GM19023 (cell line): ENCODE results near the gene MSRB1.
A peak's percentile ranks its signal among the peaks of the same experiment; 100 is the strongest.
"Not testable (repeated sequence)": the region's sequence is repeated elsewhere in the genome, so short reads cannot be mapped to it uniquely, and the experiment has no call there.

ENCODE experiments used
- ATAC-seq: cut with Tn5 transposase; IDR thresholded peaks from one replicate; pipeline ENCODE4 v1.9.1; 2021; ENCODE audit warnings: mild to moderate bottlenecking, moderate library complexity; ENCODE audit not compliant: unreplicated experiment

Gene MSRB1

DNA sequence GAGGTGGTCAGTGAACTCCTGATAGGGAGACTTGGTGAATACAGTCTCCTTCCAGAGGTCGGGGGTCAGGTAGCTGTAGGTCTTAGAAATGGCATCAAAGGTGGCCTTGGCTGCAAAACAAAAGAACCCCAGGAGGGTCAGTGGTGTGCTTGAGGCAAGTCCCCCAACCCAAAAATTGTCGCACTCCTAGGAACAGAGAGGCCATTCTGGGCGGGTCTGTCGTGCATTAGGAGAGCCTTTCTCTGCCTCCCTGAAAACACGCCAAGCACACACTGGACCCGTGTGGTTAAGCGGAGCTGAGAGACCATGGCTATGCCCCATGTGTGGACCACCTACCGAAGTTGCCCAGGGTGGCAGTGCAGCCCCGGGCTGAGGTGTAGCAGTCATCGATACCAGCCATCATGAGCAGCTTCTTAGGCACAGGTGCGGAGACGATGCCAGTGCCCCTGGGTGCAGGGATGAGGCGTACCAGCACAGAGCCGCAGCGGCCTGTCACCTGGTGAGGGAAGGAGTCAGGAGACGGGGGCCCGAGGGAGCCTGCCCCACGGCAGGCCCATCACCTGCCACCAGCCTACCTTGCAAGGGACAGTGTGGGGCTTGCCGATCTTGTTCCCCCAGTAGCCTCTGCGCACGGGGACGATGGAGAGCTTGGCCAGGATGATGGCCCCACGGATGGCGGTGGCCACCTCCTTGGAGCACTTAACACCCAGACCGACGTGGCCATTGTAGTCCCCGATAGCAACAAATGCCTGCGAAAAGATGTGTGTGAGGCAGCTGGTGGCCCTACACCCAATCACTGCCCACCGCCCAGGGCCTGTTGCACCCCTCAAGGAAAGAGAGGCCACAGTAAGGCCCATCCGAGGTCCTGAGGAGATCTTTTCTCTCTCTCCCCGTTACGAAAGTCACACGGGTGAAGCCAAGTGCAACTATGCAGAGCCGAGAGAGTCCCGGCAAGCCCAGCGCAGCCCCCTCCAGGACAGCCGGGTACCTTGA, 19.5 kb upstream of the MSRB1 start:
- ATAC-seq: not testable (repeated sequence)

DNA sequence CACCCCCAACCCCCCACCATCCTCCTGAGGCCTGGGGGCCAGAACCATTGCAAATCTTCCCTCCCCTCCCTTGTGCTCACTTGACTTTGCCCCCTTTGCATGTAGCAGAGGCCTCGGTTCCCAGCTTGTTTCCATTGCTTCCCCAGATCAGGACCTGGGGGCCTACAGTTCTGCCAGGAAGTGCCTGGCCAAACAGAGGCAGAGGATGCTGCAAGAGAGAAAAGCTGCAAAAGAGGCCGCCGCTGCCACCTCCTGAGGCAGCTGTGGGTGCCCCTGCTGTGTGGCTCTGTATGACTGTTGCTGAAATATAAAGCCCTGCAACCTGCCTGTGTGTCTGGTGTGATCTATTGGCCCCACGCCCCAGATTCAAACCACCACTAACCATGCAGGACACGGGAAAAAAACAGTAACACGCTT, 18.7 kb upstream of the MSRB1 start:
- no peak for ATAC-seq

DNA sequence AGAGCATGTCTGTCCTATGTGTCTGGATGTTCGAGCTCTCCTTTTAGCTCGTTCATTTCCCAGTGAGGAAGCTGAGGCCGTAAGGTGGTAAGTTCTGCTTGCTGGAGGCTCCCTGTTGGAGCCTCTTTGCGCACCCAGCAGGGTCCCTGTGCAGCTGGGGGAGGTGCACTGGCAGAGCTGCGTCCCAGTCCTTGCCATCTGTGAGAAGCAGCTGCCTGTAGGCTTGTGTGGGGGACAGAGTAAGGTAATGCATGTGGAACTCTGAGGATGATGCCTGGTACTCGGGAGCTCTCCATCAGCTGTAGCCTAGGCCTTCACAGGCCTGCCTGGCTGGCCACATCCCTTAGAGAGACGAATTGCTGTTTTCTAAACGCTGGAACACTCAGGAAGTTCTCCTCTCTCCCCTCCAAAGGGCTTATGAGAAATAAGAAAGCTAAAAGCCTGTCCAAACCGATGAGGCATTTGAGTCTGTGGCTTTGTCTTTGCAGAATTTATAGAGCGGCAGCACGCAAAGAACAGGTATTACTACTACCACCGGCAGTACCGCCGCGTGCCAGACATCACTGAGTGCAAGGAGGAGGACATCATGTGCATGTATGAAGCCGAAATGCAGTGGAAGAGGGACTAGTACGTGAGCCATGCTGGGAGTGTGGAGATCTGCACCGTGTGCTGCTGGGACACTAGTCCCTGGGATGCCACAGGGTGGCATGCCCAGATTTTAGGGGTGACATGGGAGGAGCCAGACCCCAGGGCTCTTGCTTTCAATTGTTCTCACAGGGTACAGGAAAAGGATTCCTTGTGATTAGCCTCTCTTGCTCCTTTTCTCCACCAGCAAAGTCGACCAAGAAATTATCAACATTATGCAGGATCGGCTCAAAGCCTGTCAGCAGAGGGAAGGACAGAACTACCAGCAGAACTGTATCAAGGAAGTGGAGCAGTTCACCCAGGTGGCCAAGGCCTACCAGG, 17.9 kb upstream of the MSRB1 start:
- ATAC-seq: no peak

DNA sequence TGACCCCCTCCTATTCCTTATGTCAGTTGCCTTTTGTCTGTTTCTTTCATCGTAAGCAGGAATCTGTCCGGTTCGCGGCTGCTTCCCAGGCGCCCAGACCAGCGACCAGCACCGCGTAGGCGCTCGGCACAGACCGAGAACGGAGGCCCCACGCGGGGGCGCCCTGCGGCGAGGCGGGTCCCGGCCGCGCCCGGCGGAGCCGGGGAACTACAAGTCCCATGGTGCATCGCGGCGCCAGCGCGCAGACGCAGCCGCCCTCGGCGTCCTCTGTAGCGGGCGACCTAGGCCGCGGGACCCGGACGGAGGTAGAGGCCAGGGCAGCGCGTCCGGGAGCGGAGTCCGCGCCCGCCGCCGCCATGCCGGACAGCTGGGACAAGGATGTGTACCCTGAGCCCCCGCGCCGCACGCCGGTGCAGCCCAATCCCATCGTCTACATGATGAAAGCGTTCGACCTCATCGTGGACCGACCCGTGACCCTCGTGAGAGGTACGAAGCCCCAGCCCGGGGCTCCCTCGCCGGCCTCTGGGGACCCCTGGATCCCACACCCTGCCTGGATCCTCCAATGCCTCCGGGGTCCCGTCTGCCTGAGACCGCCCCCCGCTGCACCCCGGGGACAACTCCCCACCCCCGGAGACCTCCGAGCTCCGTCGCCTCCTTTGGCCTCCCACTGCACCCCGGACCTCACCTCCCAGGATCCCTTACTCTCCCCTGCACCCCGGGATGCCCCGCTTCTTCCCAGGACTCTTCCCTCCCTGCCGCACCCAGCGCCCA, 16.5 kb upstream of the MSRB1 start, which contains the start of gene NDUFB10:
NDUFB10 (plus strand) TSS at position 270 of the 771 bp plus-strand sequence; CDS start at position 357, 87 bp downstream.
- peak; percentile 62 for ATAC-seq

DNA sequence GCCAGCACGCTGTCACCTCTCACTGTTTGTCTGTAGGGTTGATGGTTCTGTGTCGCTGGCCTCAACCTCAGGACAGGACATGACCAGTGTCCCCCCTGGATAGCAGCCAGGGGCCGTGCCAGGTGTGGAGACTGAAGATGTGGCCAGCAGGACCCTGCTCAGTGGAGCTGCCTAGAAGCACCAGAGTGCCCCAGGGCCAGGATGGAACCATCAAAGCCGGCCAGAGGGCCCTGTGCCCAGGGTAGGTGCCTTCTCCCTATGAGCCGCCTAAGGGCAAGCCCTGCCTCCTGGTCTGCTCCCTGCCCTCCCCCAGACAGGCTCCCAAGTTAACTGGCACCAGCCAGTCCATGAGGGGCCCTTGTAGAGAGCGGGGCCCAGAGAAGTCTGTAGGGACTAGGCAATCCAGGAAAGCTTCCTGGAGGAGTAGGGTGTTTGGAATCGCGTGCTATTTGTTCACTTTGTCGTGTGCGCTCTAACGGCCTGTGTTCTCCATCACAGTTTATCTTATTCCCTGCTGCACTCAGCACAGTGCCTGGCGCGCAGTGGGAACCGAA, 15.8 kb upstream of the MSRB1 start:
- ATAC-seq: no peak

DNA sequence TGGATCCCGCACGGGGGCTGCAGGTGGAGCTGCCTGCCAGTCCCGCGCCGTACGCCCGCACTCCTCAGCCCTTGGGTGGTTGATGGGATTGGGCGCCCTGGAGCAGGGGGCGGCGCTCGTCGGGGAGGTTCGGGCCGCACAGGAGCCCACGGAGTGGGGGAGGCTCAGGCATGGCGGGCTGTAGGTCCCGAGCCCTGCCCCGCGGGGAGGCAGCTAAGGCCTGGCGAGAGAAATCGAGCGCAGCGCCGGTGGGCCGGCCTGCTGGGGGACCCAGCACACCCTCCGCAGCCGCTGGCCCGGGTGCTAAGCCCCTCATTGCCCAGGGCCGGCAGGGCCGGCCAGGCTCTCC, 15.1 kb upstream of the MSRB1 start:
- not testable (repeated sequence) for ATAC-seq

DNA sequence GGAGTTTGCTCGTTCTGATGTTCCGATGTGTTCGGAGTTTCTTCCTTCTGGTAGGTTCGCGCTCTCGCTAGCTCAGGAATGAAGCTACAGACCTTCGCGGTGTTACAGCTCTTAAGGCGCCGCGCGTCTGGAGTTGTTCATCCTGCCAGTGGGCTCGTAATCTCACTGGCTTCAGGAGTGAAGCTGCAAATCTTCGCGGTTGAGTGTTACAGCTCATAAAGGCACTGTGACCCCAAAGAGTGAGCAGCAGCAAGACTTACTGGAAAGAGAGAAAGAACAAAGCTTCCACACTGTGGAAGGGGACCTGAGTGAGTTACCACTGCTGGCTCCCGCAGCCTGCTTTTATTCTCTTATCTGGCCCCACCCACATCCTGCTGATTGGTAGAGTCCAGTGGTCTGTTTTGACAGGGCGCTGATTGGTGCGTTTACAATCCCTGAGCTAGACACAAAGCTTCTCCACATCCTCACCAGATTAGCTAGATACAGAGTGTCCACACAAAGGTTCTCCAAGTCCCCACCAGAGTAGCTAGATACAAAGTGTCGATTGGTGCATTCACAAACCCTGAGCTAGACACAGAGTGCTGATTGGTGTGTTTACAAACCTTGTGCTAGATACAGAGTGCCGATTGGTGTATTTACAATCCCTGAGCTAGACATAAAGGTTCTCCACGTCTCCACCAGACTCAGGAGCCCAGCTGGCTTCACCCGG, 14.6 kb upstream of the MSRB1 start:
- not testable (repeated sequence) for ATAC-seq

DNA sequence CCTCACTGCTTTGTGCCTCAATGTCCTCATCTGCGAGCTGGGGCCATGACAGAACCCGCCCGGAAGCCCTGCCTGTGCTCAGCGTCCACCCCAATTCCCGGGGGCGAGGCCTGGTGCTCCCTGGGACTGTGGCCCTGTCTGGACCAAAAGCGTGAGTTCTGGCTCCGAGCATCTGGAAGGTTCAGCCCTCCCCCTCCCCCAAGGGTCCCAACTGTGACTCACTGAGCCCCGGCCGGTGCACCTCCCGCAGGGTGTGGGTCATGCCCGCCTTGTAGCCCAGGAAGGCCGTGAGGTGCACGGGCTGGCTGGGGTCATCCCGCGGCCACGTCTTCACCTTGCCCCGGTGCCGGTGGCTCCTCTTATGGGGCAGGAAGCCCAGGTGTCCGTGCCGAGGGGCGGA, 10.7 kb upstream of the MSRB1 start:
- ATAC-seq: no peak

DNA sequence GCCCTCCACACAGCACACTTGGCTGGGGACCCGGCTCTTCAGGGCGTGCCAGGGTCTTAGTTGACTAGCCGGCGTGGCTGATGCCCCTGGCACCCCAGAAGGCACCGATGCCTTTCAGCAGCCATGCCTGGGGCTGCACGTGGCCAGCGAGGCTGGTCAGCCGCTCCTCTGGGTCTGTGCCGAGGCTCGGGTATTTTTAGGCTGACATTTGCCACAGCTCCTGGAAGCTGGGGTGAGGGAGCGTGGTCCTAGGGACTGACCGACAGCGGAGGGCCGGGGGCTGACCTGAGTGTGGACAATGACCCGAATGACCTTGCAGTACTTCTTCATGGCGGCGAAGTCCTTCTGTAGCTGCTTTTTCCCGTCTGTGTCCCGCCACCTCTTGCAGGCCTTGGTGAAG, 7.6 kb upstream of the MSRB1 start:
- ATAC-seq: no peak

DNA sequence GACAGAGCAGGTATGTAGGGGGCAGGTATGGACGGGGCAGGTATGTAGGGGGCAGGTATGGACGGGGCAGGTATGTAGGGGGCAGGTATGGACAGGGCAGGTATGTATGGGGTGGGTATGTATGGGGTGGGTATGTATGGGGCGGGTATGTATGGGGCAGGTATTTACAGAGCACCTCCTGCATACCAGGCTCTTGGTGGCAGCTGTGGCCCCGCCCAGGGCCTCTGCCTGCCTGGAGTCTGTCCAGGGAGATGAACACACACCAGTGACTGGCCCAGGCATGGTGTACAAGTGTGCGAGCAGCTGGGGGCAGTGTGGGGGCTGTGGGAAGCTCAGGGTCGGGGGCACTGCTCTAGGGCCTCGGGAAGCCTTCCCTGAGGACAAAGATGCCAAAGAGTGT, 7.0 kb upstream of the MSRB1 start:
- no peak for ATAC-seq

DNA sequence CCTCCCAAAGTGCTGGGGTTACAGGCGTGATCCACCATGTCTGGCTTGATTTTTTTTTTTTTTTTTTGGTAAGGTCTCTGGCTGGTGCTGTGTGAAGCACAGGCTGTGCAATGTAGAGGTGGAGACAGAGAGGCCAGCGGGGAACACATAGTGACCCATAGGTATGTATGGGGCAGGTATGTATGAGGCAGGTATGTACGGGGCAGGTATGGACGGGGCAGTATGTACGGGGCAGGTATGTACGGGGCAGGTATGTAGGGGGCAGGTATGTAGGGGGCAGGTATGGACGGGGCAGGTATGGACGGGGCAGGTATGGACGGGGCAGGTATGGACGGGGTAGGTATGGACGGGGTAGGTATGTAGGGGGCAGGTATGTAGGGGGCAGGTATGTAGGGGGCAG, 6.5 kb upstream of the MSRB1 start:
- ATAC-seq: no peak

DNA sequence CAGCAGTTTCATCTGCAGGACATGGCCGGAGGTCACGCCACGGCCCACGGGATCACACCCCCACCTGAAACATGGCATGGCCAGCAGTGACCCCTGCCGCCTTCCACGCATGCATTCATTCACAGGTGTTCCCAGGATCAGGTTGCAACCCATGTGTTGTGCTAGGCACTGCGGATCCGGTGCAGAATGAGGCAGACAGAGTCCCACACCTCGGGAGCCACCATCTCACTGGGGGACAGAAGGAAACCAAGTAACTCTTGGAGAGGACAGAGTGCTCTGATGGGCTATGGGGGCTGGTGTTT, 4.3 kb upstream of the MSRB1 start:
- no peak for ATAC-seq

DNA sequence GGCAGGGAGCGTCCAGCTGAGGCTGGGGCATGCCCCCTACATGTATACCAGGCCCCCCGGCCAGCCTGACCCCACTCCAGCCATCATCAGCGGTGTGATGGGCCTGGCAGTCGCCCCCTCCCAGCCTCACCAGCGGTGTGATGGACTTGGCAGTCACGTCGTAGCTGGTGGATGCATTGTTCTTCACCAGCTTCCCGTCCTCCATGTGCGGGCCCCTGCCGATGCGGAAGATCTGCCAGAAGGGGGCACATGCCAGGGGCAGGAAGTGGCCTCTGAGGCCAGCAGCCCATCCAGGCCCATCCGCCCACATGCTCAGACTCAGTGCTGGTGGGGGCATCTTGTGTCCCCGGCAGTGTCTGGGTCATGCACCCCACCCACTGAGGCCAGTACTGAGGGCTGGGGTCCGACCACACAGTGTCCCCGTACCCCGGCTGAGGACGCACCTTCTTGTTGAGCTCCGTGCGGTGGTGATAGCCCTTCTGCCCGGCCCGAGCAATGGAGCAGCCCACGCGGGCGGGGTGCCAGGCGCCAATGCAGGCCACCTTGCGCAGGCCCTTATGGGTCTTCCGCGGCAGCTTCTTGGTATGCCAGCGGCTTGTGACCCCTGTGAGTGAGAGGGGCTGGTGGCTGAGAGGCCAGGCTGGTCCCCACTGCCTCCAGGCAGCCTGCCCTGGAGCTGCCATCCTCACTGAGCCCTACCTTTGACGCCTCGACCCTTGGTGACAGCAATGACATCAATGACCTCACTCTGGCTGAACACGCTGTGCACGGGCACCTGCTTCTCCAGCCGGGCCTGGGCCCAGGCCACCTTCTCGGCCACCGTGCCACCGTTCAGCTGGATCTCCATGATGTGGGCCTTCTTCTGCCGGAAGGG, 3.7 kb upstream of the MSRB1 start:
- no peak for ATAC-seq

DNA sequence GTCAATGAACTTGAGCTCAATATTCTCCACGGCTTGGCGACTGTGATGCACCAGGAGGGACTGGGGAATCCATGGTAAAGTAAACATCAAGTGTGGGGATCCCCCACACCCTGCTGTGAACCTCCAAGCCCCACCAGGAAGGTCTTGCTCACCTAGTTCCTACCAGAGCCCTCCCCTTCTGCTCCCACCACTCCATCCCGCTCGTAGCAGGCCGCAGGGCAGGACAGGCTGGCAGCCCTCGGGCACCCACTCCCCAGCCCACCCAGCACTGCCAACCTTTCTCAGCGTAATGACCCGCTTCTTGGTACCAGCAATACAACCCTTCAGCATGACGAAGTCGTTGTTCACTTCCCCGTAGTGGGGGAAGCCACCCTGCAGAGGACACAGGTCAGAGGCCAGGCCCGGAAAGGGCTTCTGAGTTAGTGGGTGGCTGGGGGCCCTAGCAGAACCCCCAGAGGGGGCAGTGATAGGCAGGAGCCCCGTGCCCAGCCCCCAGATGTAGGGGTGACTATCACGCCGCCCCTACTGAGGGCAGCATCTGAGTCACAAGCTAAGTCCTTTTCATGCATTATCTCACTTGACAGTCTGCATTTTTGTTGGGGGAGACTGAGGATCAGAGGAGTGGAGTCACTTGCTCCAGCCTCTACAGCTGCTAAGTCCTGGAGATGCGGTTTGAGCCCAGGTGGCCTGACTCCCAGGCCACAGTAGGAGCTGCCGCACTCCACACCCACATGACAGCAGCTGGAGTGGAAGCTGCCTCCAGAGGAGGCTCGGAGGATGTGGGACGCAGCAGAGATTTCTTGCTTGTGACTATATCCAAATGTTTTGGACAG, 2.8 kb upstream of the MSRB1 start:
- no peak for ATAC-seq

DNA sequence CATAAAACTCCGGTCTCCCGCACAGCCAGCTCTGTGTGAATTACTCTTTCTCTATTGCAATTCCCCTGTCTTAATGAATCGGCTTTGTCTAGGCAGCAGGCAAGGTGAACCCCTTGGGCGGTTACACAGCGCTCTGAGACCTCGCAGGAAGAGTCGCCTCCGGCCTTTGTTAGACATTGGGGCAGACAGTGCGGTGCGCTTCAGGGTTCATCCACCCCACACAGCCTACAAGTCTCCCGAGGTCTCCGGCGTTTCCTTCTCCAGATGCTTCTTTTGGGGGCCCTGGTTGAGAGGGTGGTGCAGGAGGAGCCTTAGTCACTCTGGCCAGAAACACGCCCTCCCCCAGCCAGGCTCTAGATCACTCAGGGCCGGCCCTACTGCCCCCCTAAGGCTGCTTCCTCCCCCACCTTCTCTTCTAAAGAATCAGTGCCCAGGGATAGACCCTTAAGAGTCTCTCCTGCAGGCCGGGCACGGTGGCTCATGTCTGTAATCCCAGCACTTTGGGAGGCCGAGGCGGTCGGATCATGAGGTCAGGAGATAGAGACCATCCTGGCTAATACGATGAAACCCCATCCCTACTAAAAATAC, 1.7 kb upstream of the MSRB1 start:
- ATAC-seq: no peak

DNA sequence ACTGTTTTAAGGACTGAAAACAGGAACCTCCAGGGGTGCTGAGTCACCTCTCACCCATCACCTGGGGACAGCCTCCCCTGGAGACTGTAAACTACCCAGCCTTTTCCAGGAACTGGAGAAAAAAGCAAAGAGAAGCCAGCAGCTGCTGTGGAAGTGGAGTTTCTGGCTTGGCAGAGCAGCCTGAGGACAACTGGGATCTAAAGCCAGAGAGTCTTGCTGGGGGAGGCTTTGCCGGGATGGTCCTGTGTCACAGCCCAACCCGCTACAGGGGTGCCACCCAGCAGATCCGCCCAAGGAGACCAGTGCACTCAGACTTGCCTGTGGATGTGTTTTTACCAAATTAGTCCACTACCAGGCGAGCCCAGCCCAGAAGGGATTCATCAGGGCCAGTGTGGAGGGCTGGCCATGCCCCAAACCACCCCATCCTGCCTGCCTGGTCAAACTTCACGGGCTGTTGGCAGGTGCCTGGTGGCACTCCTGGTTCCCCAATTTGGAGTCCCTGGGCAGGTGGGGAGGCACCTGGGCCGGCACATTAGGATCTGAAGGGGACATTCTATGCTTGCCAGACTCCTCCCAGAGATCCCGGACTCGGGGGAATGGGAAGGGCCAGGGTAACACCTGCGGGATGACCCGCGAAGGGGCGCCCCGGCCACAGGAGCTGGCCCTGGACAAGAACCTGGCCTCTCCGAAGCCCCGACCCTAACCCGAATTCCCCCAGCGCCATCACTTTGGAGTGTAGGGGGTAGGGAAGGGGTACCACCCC, 771 bp downstream of the MSRB1 start:
- no peak for ATAC-seq
